ENCODE results near the gene BRPF1. TPM values are rescaled to one million over a fixed set of nuclear protein-coding genes. Genes with fewer than 3 reads are reported as not detected.

BRPF1 gene
- total RNA-seq, 1 experiment from 2014 or later: 24.7 TPM

DNA sequence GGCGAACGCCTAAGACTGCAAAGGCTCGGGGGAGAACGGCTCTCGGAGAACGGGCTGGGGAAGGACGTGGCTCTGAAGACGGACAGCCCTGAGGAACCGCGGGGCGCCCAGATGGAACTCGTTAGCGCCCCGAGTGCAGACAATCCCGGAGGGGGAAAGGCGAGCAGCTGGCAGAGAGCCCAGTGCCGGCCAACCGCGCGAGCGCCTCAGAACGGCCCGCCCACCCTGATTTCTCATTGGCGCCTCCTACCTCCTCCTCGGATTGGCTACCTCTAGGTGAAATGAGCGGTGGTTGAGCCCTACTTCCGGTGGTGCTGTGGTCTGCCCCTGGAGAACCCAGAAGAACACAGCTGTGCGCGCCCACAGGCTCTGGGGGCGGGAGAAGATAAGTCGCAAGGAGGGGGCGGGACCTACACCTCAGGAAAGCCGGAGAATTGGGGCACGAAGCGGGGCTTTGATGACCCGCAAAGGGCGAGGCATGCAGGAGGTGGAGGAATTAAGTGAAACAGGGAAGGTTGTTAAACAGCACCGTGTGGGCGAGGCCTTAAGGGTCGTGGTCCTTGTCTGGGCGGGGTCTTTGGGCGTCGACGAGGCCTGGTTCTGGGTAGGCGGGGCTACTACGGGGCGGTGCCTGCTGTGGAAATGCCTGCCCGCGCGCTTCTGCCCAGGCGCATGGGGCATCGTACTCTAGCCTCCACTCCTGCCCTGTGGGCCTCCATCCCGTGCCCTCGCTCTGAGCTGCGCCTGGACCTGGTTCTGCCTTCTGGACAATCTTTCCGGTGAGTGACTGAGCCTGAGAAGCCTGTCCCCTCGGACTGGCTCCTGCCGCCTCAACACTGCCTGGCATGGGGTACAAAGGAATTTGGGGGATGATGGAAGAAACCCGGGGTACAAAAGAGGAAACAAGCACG is 18.4 kb downstream of the BRPF1 start, which contains the start of gene OGG1:
Gene OGG1, plus strand, starts transcription at position 308 of the 911 bp plus-strand sequence. Its CDS starts 335 bp downstream, at position 643.
- H3K4me3 Mint-ChIP-seq (ENCODE audit: unreplicated experiment): peak within 1 kb of the TSS; percentile 88
- BruUV-seq (replicated peaks): TSS peak; percentile 53
- peaks cover 1% of the 10 kb centered on the region; the same call in 1 of the 2 replicates for H3K36me3 ChIP-seq (ENCODE audit: control insufficient read depth, insufficient read depth, low read length)
- H3K27me3 Mint-ChIP-seq (ENCODE audit: insufficient read depth, unreplicated experiment): no peaks in the 10 kb centered on the region
- peaks cover 8% of the 10 kb centered on the region; the same call in 1 of the 2 replicates for H3K4me1 ChIP-seq
- peak within 1 kb of the TSS; percentile 94 for H3K4me3 ChIP-seq (ENCODE audit: low read depth, low read length)
- ChIA-PET POLR2A (interaction anchor here (0.6 to 1.8 kb wide), 6 partner anchors 17 to 197 kb away, joined by 3 to 14 read pairs (median 4); partner anchors contain the start of genes ARPC4, BRPF1 and TADA3), CTCF (interaction anchor here (1.0 to 1.4 kb wide), 5 partner anchors 19 to 246 kb away, joined by 3 to 7 read pairs (median 5); partner anchors contain the start of genes ARPC4 and BRPF1)
- TF ChIP-seq, protein P1, sequence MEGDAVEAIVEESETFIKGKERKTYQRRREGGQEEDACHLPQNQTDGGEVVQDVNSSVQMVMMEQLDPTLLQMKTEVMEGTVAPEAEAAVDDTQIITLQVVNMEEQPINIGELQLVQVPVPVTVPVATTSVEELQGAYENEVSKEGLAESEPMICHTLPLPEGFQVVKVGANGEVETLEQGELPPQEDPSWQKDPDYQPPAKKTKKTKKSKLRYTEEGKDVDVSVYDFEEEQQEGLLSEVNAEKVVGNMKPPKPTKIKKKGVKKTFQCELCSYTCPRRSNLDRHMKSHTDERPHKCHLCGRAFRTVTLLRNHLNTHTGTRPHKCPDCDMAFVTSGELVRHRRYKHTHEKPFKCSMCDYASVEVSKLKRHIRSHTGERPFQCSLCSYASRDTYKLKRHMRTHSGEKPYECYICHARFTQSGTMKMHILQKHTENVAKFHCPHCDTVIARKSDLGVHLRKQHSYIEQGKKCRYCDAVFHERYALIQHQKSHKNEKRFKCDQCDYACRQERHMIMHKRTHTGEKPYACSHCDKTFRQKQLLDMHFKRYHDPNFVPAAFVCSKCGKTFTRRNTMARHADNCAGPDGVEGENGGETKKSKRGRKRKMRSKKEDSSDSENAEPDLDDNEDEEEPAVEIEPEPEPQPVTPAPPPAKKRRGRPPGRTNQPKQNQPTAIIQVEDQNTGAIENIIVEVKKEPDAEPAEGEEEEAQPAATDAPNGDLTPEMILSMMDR (IDR thresholded peaks at IDR 0.05; ENCODE audit: insufficient read depth in 1 of 2, low read depth in 1 of 2, low read length in 1 of 2, severe bottlenecking in 1 of 2, unreplicated experiment in 1 of 2): peak in 1 of 2 experiments; percentile 29
- H3K36me3 Mint-ChIP-seq (ENCODE audit: insufficient read depth, unreplicated experiment): peaks cover 24% of the 10 kb centered on the region
- intact Hi-C loops (cut with micrococcal nuclease; ENCODE audit: unreplicated experiment): loop anchor here (1.0 to 2.0 kb wide), 3 partner anchors 19 to 42 kb away; partner anchors contain the start of genes BRPF1 and TADA3
- DNase-seq: peak; percentile 97 to 98
- no peaks in the 10 kb centered on the region for H3K9me3 ChIP-seq
- no peaks in the 10 kb centered on the region for H3K9me3 Mint-ChIP-seq (ENCODE audit: unreplicated experiment)
- peak within 1 kb of the TSS; percentile 89 for H3K27ac Mint-ChIP-seq (ENCODE audit: unreplicated experiment)
- H3K27me3 ChIP-seq (replicated peaks; ENCODE audit: control insufficient read depth, insufficient read depth, low read length): no peaks in the 10 kb centered on the region
- no peaks in the 10 kb centered on the region for H3K4me1 Mint-ChIP-seq (ENCODE audit: low read depth, unreplicated experiment)

- intact Hi-C loops (cut with micrococcal nuclease; ENCODE audit: unreplicated experiment): loop anchor here (1.0 kb wide), 1 partner anchor 42 kb away; the partner anchor contains the start of gene TADA3
- no TSS peak for BruUV-seq (replicated peaks)
- Histone ChIP-seq H3K36me3 (ENCODE audit: control insufficient read depth, insufficient read depth, low read length) (peaks cover 1% of the 10 kb centered on the region; the same call in 1 of the 2 replicates), H3K9me3 (no peaks in the 10 kb centered on the region), H3K4me1 (peaks cover 8% of the 10 kb centered on the region; the same call in 1 of the 2 replicates), H3K4me3 (ENCODE audit: low read depth, low read length) (peak overlapping the region; percentile 94), H3K27me3 (replicated peaks; ENCODE audit: control insufficient read depth, insufficient read depth, low read length) (no peaks in the 10 kb centered on the region)
- Mint-ChIP-seq H3K27ac (ENCODE audit: unreplicated experiment) (peak overlapping the region; percentile 89), H3K4me1 (ENCODE audit: low read depth, unreplicated experiment) (no peaks in the 10 kb centered on the region), H3K4me3 (ENCODE audit: unreplicated experiment) (peak overlapping the region; percentile 88), H3K9me3 (ENCODE audit: unreplicated experiment) (no peaks in the 10 kb centered on the region), H3K27me3 (ENCODE audit: insufficient read depth, unreplicated experiment) (no peaks in the 10 kb centered on the region), H3K36me3 (ENCODE audit: insufficient read depth, unreplicated experiment) (peaks cover 27% of the 10 kb centered on the region)
- ChIA-PET POLR2A (interaction anchor here (0.5 to 0.6 kb wide), 2 partner anchors 25 to 119 kb away, joined by 3 read pairs; no protein-coding TSS in a partner anchor), CTCF (interaction anchor here (0.7 kb wide), 1 partner anchor 42 kb away, joined by 4 read pairs; the partner anchor contains the start of gene ARPC4)
- TF ChIP-seq, protein P1 (IDR thresholded peaks at IDR 0.05; ENCODE audit: insufficient read depth in 1 of 2, low read depth in 1 of 2, low read length in 1 of 2, severe bottlenecking in 1 of 2, unreplicated experiment in 1 of 2): no peak
- peak in 1 of 2 experiments; percentile 58 for DNase-seq
Observed at GRCh38 chr3:9750556-9751411, 19.2 kb downstream of the BRPF1 start.

All from Caco-2 (cell line).